Nephron progenitor cell (in vitro differentiated cells): Measurements from ENCODE around the gene DENND2C.

Source experiments
- DNase-seq: peaks from one replicate; pipeline ENCODE4 v3.0.0; 2021
- H3K27ac Mint-ChIP-seq: 2 replicates; pipeline ENCODE4 v1.8.0; 2021; ENCODE audit warnings: mild to moderate bottlenecking, moderate library complexity, mixed read lengths
- H3K27me3 Mint-ChIP-seq: 2 replicates; pipeline ENCODE4 v1.8.0; 2021; ENCODE audit warnings: mild to moderate bottlenecking, low read depth, mixed read lengths; ENCODE audit not compliant: poor library complexity
- H3K36me3 Mint-ChIP-seq: 2 replicates; pipeline ENCODE4 v1.8.0; 2021; ENCODE audit warnings: low read depth, mixed read lengths
- H3K4me1 Mint-ChIP-seq: 2 replicates; pipeline ENCODE4 v1.8.0; 2021; ENCODE audit warnings: mixed read lengths
- H3K4me3 Mint-ChIP-seq: 2 replicates; pipeline ENCODE4 v1.8.0; 2021; ENCODE audit warnings: mild to moderate bottlenecking, moderate library complexity, mixed read lengths
- H3K9me3 Mint-ChIP-seq: 2 replicates; pipeline ENCODE4 v1.8.0; 2021; ENCODE audit warnings: mild to moderate bottlenecking, moderate library complexity, mixed read lengths
- CTCF ChIP-seq: fragments of 200-600 bp; sonication (generic); IDR thresholded peaks from 2 replicates; pipeline ENCODE4 v1.5.0; 2021; ENCODE audit warnings: antibody characterized with exemption

The DENND2C gene

DNA sequence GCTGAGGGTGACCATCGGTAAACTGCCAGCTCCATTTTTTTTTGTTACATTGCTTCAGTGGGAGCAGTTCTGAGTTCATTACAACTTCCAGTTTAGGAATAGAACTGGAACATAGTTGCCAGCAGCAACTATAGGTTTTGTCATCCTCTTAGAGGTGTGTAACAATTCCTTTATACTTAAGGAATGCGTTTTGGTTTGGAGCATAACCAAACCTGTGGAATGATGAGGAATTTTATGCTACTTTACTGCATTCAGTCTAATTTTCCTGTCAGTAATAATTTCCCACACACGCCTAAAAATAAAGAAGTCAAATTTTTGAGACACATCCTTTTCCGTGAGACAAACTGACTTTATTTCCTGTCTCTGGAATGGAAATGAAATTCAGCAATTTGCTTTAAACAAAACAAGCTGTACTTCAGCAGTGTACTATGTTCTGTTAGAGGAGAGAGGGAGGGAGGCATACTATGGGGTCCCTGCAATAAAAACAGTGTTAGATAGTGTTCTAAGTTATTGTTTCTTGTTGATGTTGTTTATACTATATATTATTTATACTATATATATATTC lies 30.3 kb upstream of the DENND2C start:
- Mint-ChIP-seq H3K27ac (no peak overlapping the region), H3K4me3 (no peak overlapping the region), H3K36me3 (no peaks in the 10 kb centered on the region), H3K4me1 (no peaks in the 10 kb centered on the region), H3K27me3 (peaks cover 25% of the 10 kb centered on the region), H3K9me3 (no peaks in the 10 kb centered on the region)
- no peak for DNase-seq
- no peak for TF ChIP-seq CTCF

DNA sequence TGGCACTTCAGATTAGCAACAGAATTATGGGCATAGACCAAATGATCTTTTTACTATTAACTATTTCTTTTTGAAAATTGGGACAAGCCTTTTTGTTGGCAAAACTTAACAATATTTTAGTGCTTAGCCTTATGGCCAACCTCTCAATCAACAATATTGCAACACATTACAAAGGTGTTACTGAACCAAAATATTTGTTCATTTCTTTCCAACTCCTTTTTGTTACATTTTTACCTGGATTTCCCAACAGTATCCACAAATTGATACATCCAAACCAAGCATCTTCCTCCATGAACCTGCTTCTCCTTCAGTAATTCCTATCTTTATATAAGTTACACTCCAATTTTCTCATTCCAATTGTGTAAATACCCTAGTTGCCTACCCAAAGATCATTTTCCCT lies 27.0 kb upstream of the DENND2C start:
- Mint-ChIP-seq H3K27me3 (peaks cover 25% of the 10 kb centered on the region), H3K27ac (no peak overlapping the region)

GRCh38 chr1:114695430-114696058 lies 25.7 kb upstream of the DENND2C start, which contains the start of gene AMPD1:
AMPD1 (minus strand) TSS chr1:114695546; CDS start chr1:114695471, 75 bp downstream.
- no peak within 1 kb of the TSS for H3K27ac Mint-ChIP-seq
- H3K36me3 Mint-ChIP-seq: no peaks in the 10 kb centered on the region
- no peaks in the 10 kb centered on the region for H3K4me1 Mint-ChIP-seq
- H3K4me3 Mint-ChIP-seq: no peak within 1 kb of the TSS
- peaks cover 17% of the 10 kb centered on the region for H3K27me3 Mint-ChIP-seq
- H3K9me3 Mint-ChIP-seq: no peaks in the 10 kb centered on the region
- DNase-seq: no peak
- no peak for TF ChIP-seq CTCF

More for the DNA sequence above, 27.0 kb upstream of the DENND2C start:
- Mint-ChIP-seq H3K9me3 (no peaks in the 10 kb centered on the region), H3K36me3 (no peaks in the 10 kb centered on the region), H3K4me1 (no peaks in the 10 kb centered on the region), H3K4me3 (no peak overlapping the region)
- TF ChIP-seq CTCF: no peak
- DNase-seq: no peak

GRCh38 chr1:114694540-114695310 lies 24.9 kb upstream of the DENND2C start:
- no peak for TF ChIP-seq CTCF
- no peak overlapping the region for H3K4me3 Mint-ChIP-seq
- no peaks in the 10 kb centered on the region for H3K4me1 Mint-ChIP-seq
- DNase-seq: no peak
- H3K27me3 Mint-ChIP-seq: peaks cover 17% of the 10 kb centered on the region
- H3K27ac Mint-ChIP-seq: no peak overlapping the region
- H3K9me3 Mint-ChIP-seq: no peaks in the 10 kb centered on the region
- no peaks in the 10 kb centered on the region for H3K36me3 Mint-ChIP-seq

- Mint-ChIP-seq H3K27ac (no peak overlapping the region), H3K9me3 (no peaks in the 10 kb centered on the region), H3K4me3 (no peak overlapping the region), H3K4me1 (no peaks in the 10 kb centered on the region), H3K27me3 (peaks cover 26% of the 10 kb centered on the region), H3K36me3 (no peaks in the 10 kb centered on the region)
- TF ChIP-seq CTCF: no peak
- no peak for DNase-seq
Observed at GRCh38 chr1:114692947-114693346, 23.1 kb upstream of the DENND2C start.
